ENCODE data around the gene EIF3L. TPM values are rescaled to one million over a fixed set of nuclear protein-coding genes. Genes with fewer than 3 reads are reported as not detected.

EIF3L gene
- polyA plus RNA-seq, 1 donor from 2014 or later: 352 TPM

DNA sequence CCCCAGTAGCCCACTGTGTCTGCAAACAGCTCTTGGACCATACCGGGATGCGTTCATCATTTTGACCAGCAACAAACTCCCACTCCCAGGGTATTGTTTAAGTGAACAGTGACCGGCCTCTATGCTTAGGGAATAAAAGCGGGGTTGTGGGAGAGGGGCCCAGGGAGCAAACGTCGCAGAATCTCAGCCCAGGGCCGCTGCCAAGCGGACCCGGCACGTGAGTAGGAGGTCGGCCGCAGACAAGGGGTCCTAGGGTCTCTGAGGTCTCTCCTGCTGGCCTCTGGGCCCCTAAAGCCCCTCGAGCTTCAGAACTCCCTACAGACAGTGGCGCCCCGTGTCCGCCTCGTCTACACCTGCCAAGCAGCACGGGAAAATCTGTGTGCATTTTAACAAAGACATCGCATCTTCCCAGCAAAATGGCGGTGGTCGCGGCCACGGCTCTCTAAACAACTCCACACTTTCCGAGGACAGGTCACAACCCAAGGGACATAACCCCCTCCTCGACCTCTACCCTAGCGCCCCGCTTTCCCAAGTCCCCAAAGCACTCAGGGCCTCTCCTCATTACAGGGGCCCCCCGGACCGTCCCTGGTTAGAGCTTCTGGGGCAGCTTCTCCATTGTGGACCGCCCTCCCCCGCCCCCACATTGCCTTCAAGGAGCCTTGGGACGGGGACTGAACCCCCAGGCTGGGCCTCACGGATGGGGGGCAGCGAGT lies 45.4 kb upstream of the EIF3L start:
- no peaks in the 10 kb centered on the region for H3K36me3 ChIP-seq (ENCODE audit: insufficient read depth, low read length)
- peaks cover 42% of the 10 kb centered on the region for H3K27me3 ChIP-seq (ENCODE audit: insufficient read depth, low read depth, low read length)
- no peak overlapping the region for H3K4me2 ChIP-seq (ENCODE audit: low read length)
- no peaks in the 10 kb centered on the region for H3K9me2 ChIP-seq (ENCODE audit: insufficient read depth, low read length)
- H4K20me1 ChIP-seq (ENCODE audit: insufficient read depth): no peaks in the 10 kb centered on the region
- no peaks in the 10 kb centered on the region for H3K79me2 ChIP-seq (replicated peaks; ENCODE audit: insufficient read depth, low read length)
- H3K9me3 ChIP-seq (ENCODE audit: low read length): no peaks in the 10 kb centered on the region
- H3F3A ChIP-seq (ENCODE audit: insufficient read depth, low read length, poor library complexity, severe bottlenecking): peaks cover 8% of the 10 kb centered on the region
- H3K4me3 ChIP-seq (ENCODE audit: low read length): no peak overlapping the region
- H3K9ac ChIP-seq (ENCODE audit: low read length): no peak overlapping the region
- H3K27ac ChIP-seq (ENCODE audit: low read length): no peak overlapping the region
- H2AFZ ChIP-seq (ENCODE audit: low read depth, low read length): no peak overlapping the region
- TF ChIP-seq TAF1 (IDR thresholded peaks at IDR 0.05; ENCODE audit: low read depth) (no peak), SMC3 (conservative IDR thresholded peaks at IDR 0.05; ENCODE audit: poor library complexity) (no peak), MXI1 (conservative IDR thresholded peaks at IDR 0.05; ENCODE audit: poor library complexity, severe bottlenecking) (no peak), POLR2AphosphoS5 (IDR thresholded peaks at IDR 0.05) (no peak), RAD21 (conservative IDR thresholded peaks at IDR 0.05) (no peak), EZH2 (IDR thresholded peaks at IDR 0.05; ENCODE audit: borderline replicate concordance, insufficient read depth, low read length, poor library complexity, severe bottlenecking) (no peak), EP300 (conservative IDR thresholded peaks at IDR 0.05; ENCODE audit: poor library complexity, severe bottlenecking) (no peak)
- TF ChIP-seq, protein P1, sequence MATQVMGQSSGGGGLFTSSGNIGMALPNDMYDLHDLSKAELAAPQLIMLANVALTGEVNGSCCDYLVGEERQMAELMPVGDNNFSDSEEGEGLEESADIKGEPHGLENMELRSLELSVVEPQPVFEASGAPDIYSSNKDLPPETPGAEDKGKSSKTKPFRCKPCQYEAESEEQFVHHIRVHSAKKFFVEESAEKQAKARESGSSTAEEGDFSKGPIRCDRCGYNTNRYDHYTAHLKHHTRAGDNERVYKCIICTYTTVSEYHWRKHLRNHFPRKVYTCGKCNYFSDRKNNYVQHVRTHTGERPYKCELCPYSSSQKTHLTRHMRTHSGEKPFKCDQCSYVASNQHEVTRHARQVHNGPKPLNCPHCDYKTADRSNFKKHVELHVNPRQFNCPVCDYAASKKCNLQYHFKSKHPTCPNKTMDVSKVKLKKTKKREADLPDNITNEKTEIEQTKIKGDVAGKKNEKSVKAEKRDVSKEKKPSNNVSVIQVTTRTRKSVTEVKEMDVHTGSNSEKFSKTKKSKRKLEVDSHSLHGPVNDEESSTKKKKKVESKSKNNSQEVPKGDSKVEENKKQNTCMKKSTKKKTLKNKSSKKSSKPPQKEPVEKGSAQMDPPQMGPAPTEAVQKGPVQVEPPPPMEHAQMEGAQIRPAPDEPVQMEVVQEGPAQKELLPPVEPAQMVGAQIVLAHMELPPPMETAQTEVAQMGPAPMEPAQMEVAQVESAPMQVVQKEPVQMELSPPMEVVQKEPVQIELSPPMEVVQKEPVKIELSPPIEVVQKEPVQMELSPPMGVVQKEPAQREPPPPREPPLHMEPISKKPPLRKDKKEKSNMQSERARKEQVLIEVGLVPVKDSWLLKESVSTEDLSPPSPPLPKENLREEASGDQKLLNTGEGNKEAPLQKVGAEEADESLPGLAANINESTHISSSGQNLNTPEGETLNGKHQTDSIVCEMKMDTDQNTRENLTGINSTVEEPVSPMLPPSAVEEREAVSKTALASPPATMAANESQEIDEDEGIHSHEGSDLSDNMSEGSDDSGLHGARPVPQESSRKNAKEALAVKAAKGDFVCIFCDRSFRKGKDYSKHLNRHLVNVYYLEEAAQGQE (IDR thresholded peaks at IDR 0.05; ENCODE audit: borderline replicate concordance): no peak
- TF ChIP-seq, protein P2, sequence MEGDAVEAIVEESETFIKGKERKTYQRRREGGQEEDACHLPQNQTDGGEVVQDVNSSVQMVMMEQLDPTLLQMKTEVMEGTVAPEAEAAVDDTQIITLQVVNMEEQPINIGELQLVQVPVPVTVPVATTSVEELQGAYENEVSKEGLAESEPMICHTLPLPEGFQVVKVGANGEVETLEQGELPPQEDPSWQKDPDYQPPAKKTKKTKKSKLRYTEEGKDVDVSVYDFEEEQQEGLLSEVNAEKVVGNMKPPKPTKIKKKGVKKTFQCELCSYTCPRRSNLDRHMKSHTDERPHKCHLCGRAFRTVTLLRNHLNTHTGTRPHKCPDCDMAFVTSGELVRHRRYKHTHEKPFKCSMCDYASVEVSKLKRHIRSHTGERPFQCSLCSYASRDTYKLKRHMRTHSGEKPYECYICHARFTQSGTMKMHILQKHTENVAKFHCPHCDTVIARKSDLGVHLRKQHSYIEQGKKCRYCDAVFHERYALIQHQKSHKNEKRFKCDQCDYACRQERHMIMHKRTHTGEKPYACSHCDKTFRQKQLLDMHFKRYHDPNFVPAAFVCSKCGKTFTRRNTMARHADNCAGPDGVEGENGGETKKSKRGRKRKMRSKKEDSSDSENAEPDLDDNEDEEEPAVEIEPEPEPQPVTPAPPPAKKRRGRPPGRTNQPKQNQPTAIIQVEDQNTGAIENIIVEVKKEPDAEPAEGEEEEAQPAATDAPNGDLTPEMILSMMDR (IDR thresholded peaks at IDR 0.05; ENCODE audit: poor library complexity, severe bottlenecking): no peak

GRCh38 chr22:37804352-37804880 lies 44.8 kb upstream of the EIF3L start:
- no peaks in the 10 kb centered on the region for H3K9me3 ChIP-seq (ENCODE audit: low read length)
- H3K4me3 ChIP-seq (ENCODE audit: low read length): peak overlapping the region; percentile 35
- H3K27me3 ChIP-seq (ENCODE audit: insufficient read depth, low read depth, low read length): peaks cover 42% of the 10 kb centered on the region
- H3K9ac ChIP-seq (ENCODE audit: low read length): peak overlapping the region; percentile 42
- H3F3A ChIP-seq (ENCODE audit: insufficient read depth, low read length, poor library complexity, severe bottlenecking): peaks cover 8% of the 10 kb centered on the region
- no peaks in the 10 kb centered on the region for H3K36me3 ChIP-seq (ENCODE audit: insufficient read depth, low read length)
- no peaks in the 10 kb centered on the region for H3K79me2 ChIP-seq (replicated peaks; ENCODE audit: insufficient read depth, low read length)
- no peaks in the 10 kb centered on the region for H4K20me1 ChIP-seq (ENCODE audit: insufficient read depth)
- H2AFZ ChIP-seq (ENCODE audit: low read depth, low read length): no peak overlapping the region
- no peaks in the 10 kb centered on the region for H3K9me2 ChIP-seq (ENCODE audit: insufficient read depth, low read length)
- H3K27ac ChIP-seq (ENCODE audit: low read length): no peak overlapping the region
- no peak for TF ChIP-seq EP300 (conservative IDR thresholded peaks at IDR 0.05; ENCODE audit: poor library complexity, severe bottlenecking)
- TF ChIP-seq, protein P2 (IDR thresholded peaks at IDR 0.05; ENCODE audit: poor library complexity, severe bottlenecking): no peak
- no peak for TF ChIP-seq RAD21 (conservative IDR thresholded peaks at IDR 0.05)
- TF ChIP-seq TAF1 (IDR thresholded peaks at IDR 0.05; ENCODE audit: low read depth): no peak
- no peak for TF ChIP-seq MXI1 (conservative IDR thresholded peaks at IDR 0.05; ENCODE audit: poor library complexity, severe bottlenecking)
- no peak overlapping the region for H3K4me2 ChIP-seq (ENCODE audit: low read length)
